ENCODE measurements around the gene EFEMP2.
"Not testable (repeated sequence)": the region's sequence is repeated elsewhere in the genome, so short reads cannot be mapped to it uniquely, and the experiment has no call there.

Gene EFEMP2

DNA sequence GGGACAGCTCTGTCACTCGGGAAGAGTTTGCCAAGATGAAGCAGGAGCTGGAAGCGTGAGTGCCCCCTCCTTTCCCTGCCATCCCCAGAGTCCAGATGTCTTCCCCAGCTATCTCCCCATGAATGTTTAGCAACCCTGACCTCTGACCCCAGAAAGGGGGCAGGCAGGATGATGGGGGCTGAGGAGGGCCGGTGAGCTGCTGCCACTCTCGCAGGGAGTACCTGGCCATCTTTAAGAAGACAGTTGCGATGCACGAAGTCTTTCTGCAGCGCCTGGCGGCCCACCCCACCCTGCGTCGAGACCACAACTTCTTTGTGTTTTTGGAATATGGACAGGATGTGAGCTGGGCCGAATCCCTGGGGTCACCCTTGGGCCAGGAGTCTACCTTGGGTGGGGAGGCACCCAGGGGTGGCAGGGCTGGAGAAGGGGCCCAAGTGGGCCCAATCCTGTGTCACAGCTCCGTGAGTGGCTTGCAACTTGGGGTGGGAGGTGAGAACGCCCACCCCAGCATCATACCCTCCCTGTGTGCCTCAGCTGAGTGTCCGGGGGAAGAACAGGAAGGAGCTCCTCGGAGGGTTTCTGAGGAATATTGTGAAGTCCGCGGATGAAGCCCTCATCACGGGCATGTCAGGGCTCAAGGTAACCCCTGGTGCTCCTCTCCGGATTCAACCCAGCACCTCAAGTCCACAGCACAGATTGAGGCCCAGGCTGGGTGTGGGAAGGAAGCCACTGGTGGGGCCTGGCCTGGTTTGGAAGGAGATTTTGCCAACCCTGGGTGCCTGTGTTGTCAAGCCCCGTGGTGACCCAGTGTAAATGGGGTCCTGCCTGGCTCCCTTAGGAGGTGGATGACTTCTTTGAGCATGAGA is 22.1 kb downstream of the EFEMP2 start:
- DNase-seq (ENCODE audit: low read depth, low spot score) = no peak
- H3K9me3 ChIP-seq (ENCODE audit: insufficient read depth, low read length) = peaks cover 19% of the 10 kb centered on the region; the same call in 1 of the 2 replicates
- H3K27me3 ChIP-seq (ENCODE audit: insufficient read depth, insufficient read length) = no peaks in the 10 kb centered on the region
- H3K4me1 ChIP-seq (ENCODE audit: insufficient read depth, insufficient read length) = peaks cover 8% of the 10 kb centered on the region
- TF ChIP-seq YY1 (IDR thresholded peaks at IDR 0.05; ENCODE audit: insufficient read depth, insufficient read length) = no peak
- H3K4me3 ChIP-seq (ENCODE audit: insufficient read length, low read depth) = no peak overlapping the region
- peak overlapping the region; percentile 13 for H3K9ac ChIP-seq (ENCODE audit: insufficient read length, low read depth)
- H3K36me3 ChIP-seq (ENCODE audit: insufficient read depth, insufficient read length, low read length) = peaks cover 45% of the 10 kb centered on the region

DNA sequence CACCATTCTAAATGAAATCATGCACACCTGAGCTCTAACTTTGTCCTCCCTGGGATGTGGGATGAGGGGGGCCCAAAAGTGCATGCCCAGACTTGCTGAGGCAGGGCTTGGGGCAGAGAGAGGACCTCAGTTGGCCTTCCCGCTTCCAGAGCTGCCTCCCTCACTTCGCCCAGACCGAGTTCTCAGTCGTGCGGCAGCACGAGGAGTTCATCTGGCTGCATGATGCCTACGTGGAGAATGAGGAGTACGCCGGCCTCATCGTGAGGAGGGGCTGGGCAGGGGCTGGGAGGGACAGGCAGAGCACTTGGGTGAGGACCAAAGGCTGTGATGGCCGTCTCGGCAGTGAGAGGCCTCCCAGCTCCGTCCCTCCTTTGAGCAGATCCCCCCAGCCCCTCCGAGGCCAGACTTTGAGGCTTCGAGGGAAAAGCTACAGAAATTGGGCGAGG is 22.8 kb downstream of the EFEMP2 start:
- H3K4me1 ChIP-seq (ENCODE audit: insufficient read depth, insufficient read length) = peaks cover 8% of the 10 kb centered on the region
- no peak for DNase-seq (ENCODE audit: low read depth, low spot score)

DNA sequence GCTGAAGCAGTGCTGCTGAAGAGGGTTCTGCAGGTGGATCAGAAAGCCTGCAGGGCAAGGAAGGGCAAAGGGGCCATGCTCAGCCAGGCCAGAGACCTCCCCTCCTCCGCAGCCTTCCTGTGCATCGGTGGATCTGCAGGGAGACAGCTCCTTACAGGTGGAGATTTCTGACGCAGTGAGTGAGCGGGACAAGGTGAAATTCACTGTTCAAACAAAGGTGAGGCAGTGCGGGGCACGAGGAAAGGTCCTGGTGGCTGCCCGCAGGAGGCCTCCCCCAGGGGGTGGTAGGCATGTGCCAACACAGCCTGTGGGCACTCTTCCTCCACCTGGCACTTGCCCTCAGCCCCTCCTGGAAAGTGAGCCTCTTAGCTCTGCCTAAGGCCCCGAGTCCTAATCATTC is 23.2 kb downstream of the EFEMP2 start:
- Histone ChIP-seq H3K4me1 (ENCODE audit: insufficient read depth, insufficient read length) (peaks cover 8% of the 10 kb centered on the region), H3K27me3 (ENCODE audit: insufficient read depth, insufficient read length) (no peaks in the 10 kb centered on the region), H3K9ac (ENCODE audit: insufficient read length, low read depth) (no peak overlapping the region), H3K4me3 (ENCODE audit: insufficient read length, low read depth) (no peak overlapping the region), H3K9me3 (ENCODE audit: insufficient read depth, low read length) (peaks cover 19% of the 10 kb centered on the region; the same call in 1 of the 2 replicates), H3K36me3 (ENCODE audit: insufficient read depth, insufficient read length, low read length) (peaks cover 34% of the 10 kb centered on the region)
- TF ChIP-seq YY1 (IDR thresholded peaks at IDR 0.05; ENCODE audit: insufficient read depth, insufficient read length) = no peak
- no peak for TF ChIP-seq SUZ12 (IDR thresholded peaks at IDR 0.05; ENCODE audit: extremely low read depth, insufficient read depth, insufficient read length)
- TF ChIP-seq ZNF274 (IDR thresholded peaks at IDR 0.05; ENCODE audit: low read depth, low read length) = no peak
- no peak for DNase-seq (ENCODE audit: low read depth, low spot score)

More for the DNA sequence above, 22.8 kb downstream of the EFEMP2 start:
- peak overlapping the region; percentile 13 for H3K9ac ChIP-seq (ENCODE audit: insufficient read length, low read depth)
- peaks cover 38% of the 10 kb centered on the region for H3K36me3 ChIP-seq (ENCODE audit: insufficient read depth, insufficient read length, low read length)
- H3K4me3 ChIP-seq (ENCODE audit: insufficient read length, low read depth) = no peak overlapping the region
- no peaks in the 10 kb centered on the region for H3K27me3 ChIP-seq (ENCODE audit: insufficient read depth, insufficient read length)
- TF ChIP-seq ZNF274 (IDR thresholded peaks at IDR 0.05; ENCODE audit: low read depth, low read length) (no peak), SUZ12 (IDR thresholded peaks at IDR 0.05; ENCODE audit: extremely low read depth, insufficient read depth, insufficient read length) (no peak), YY1 (IDR thresholded peaks at IDR 0.05; ENCODE audit: insufficient read depth, insufficient read length) (no peak)
- H3K9me3 ChIP-seq (ENCODE audit: insufficient read depth, low read length) = peaks cover 19% of the 10 kb centered on the region; the same call in 1 of the 2 replicates

DNA sequence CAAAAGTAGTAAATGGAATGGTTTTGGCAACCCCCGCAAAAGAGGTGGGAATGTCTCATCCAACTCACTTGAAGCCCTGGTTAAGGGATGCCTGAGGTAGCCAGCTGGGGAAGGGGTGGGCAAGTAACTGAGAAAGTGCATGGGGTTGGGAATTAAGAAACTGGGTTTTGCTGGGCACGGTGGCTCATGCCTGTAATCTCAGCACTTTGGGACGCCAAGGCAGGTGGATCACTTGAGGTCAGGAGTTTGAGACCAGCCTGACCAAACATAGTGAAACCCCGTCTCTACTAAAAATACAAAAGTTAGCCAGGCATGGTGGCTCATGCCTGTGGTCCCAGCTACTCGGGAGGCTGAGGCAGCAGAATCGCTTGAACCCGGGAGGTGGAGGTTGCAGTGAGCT is 23.9 kb downstream of the EFEMP2 start:
- not testable (repeated sequence) for DNase-seq (ENCODE audit: low read depth, low spot score); H3K4me1 ChIP-seq (ENCODE audit: insufficient read depth, insufficient read length); H3K4me3 ChIP-seq (ENCODE audit: insufficient read length, low read depth)

DNA sequence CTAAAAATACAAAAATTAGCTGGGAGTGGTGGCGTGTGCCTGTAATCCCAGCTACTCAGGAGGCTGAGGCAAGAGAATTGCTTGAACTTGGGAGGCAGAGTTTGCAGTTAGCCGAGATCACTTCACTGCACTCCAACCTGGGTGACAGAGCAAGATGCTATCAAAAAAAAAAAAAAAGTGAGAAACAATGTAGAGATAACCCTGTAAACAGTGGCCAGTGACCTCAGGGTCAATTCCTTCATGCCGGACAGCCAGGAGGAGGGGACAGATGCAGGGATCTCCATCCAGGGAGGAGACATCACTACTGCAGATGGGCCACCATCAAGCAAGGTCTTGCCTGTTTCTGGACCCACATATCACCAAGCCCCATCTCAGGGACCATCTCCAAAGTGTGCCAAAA is 24.9 kb downstream of the EFEMP2 start:
- no peak for DNase-seq (ENCODE audit: low read depth, low spot score)
- Histone ChIP-seq H3K4me1 (ENCODE audit: insufficient read depth, insufficient read length) (peaks cover 5% of the 10 kb centered on the region), H3K27me3 (ENCODE audit: insufficient read depth, insufficient read length) (no peaks in the 10 kb centered on the region), H3K36me3 (ENCODE audit: insufficient read depth, insufficient read length, low read length) (peaks cover 18% of the 10 kb centered on the region), H3K9ac (ENCODE audit: insufficient read length, low read depth) (no peak overlapping the region), H3K4me3 (ENCODE audit: insufficient read length, low read depth) (no peak overlapping the region), H3K9me3 (ENCODE audit: insufficient read depth, low read length) (peaks cover 19% of the 10 kb centered on the region; the same call in 1 of the 2 replicates)
- TF ChIP-seq ZNF274 (IDR thresholded peaks at IDR 0.05; ENCODE audit: low read depth, low read length) (no peak), YY1 (IDR thresholded peaks at IDR 0.05; ENCODE audit: insufficient read depth, insufficient read length) (no peak), SUZ12 (IDR thresholded peaks at IDR 0.05; ENCODE audit: extremely low read depth, insufficient read depth, insufficient read length) (no peak)

More for the DNA sequence above, 23.9 kb downstream of the EFEMP2 start:
- H3K36me3 ChIP-seq (ENCODE audit: insufficient read depth, insufficient read length, low read length) = peaks cover 27% of the 10 kb centered on the region
- H3K27me3 ChIP-seq (ENCODE audit: insufficient read depth, insufficient read length); H3K9ac ChIP-seq (ENCODE audit: insufficient read length, low read depth): not testable (repeated sequence)
- H3K9me3 ChIP-seq (ENCODE audit: insufficient read depth, low read length) = peaks cover 19% of the 10 kb centered on the region; the same call in 1 of the 2 replicates

DNA sequence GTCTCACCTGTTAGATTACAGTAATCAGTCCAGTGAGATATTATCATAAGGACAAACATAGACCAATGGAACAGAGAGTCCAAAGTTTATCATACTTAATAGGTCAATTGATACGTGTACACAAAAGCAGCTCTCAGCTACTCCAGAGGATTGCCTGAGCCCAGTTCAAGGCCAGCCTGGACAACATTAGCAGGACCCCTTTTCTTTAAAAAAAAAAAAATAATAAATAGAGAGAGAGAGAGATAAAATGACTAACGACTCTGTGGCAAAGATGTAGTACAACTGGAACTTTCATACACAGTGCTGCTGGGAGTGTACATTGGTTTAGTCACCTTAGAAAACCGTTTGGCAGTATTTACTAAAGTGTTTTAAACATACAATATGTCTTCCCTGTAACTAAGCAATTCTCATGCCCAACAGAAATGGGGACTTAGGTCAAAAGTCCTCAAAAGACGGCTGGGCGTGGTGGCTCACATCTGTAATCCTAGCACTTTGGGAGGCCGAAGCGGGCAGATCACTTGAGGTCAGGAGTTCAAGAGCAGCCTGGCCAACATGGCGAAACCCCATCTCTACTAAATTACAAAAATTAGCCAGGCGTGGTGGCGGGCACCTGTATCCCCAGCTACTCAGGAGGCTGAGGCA is 28.2 kb downstream of the EFEMP2 start:
- H3K36me3 ChIP-seq (ENCODE audit: insufficient read depth, insufficient read length, low read length) = no peaks in the 10 kb centered on the region
- no peak overlapping the region for H3K9ac ChIP-seq (ENCODE audit: insufficient read length, low read depth)
- H3K27me3 ChIP-seq (ENCODE audit: insufficient read depth, insufficient read length) = no peaks in the 10 kb centered on the region
- DNase-seq (ENCODE audit: low read depth, low spot score) = no peak
- no peak for TF ChIP-seq SUZ12 (IDR thresholded peaks at IDR 0.05; ENCODE audit: extremely low read depth, insufficient read depth, insufficient read length)
- TF ChIP-seq ZNF274 (IDR thresholded peaks at IDR 0.05; ENCODE audit: low read depth, low read length) = no peak
- TF ChIP-seq YY1 (IDR thresholded peaks at IDR 0.05; ENCODE audit: insufficient read depth, insufficient read length) = no peak
- H3K9me3 ChIP-seq (ENCODE audit: insufficient read depth, low read length) = no peaks in the 10 kb centered on the region
- no peak overlapping the region for H3K4me3 ChIP-seq (ENCODE audit: insufficient read length, low read depth)
- H3K4me1 ChIP-seq (ENCODE audit: insufficient read depth, insufficient read length) = peaks cover 2% of the 10 kb centered on the region

DNA sequence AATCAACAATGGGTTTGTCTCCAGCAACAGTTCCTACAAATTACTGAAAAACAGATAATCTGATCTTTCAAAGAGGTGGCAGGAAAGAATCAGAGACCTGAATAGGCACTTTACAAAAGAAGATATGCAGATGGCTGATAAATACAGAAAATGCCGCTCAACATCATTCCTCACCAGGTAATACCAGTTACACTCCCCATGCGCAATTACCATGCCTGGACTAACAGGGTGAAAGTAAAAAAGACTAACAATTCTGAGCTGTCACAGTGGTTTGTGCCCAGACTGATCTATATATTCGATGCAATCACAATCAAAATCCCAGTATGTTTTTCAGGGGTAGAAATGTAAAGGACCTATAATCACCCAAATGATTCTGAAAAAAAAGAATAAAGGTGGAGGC is 28.8 kb downstream of the EFEMP2 start:
- H3K9ac ChIP-seq (ENCODE audit: insufficient read length, low read depth) = no peak overlapping the region
- H3K4me3 ChIP-seq (ENCODE audit: insufficient read length, low read depth) = no peak overlapping the region
- no peaks in the 10 kb centered on the region for H3K27me3 ChIP-seq (ENCODE audit: insufficient read depth, insufficient read length)
- no peaks in the 10 kb centered on the region for H3K9me3 ChIP-seq (ENCODE audit: insufficient read depth, low read length)
- no peaks in the 10 kb centered on the region for H3K4me1 ChIP-seq (ENCODE audit: insufficient read depth, insufficient read length)
- DNase-seq (ENCODE audit: low read depth, low spot score) = no peak
- TF ChIP-seq SUZ12 (IDR thresholded peaks at IDR 0.05; ENCODE audit: extremely low read depth, insufficient read depth, insufficient read length) = no peak
- no peak for TF ChIP-seq ZNF274 (IDR thresholded peaks at IDR 0.05; ENCODE audit: low read depth, low read length)
- TF ChIP-seq YY1 (IDR thresholded peaks at IDR 0.05; ENCODE audit: insufficient read depth, insufficient read length) = no peak
- no peaks in the 10 kb centered on the region for H3K36me3 ChIP-seq (ENCODE audit: insufficient read depth, insufficient read length, low read length)
